Inferior parietal cortex (tissue), 1 donor: Measurements from ENCODE around the gene TTLL1.
"Not testable (repeated sequence)": the region's sequence is repeated elsewhere in the genome, so short reads cannot be mapped to it uniquely, and the experiment has no call there.

Experiments
- DNase-seq: peaks from one replicate; pipeline ENCODE4 v3.0.0-alpha.2; 2016; ENCODE audit errors: extremely low spot score

Gene TTLL1

GRCh38 chr22:43077121-43077877, 11.9 kb downstream of the TTLL1 start:
- no peak for DNase-seq

- no peak for DNase-seq
Observed at GRCh38 chr22:43066844-43067385, 22.3 kb downstream of the TTLL1 start.

DNA sequence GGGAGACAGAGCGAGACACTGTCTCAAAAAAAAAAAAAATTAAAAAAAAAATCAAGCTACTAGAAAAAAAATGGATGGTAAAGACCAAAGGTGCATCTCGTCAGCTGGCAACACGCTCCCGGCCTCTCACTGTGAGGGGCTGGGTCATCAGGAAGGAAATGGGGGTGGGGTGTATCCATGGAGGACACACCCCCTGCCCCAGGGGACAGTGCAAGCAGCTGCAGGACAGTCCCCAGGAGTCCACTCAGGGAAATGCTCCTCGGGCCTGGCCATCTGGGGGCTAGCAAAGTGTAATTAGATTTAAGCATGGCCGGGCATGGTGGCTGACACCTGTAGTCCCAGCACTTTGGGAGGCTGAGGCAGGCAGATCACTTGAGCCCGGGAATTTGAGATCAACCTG, 23.1 kb downstream of the TTLL1 start:
- DNase-seq, result no peak

DNA sequence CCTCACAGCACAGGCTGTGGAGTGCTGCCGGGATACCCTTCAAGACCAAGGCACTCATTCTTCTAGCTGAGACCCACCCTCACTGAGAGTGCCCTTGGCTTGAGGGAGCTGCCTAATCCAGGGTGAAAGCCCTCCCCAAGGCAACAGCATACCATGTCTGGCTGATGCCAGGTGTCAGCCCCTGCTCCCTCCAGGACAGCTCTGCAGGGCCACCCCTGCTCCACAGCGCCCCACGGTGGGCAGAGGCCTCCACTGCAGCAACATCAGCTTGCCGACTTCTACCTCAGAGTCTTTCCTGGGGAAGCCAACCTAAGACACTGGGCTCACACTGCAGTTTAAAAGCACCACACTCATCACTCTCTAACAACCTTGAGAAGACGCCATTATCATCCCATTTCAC, 29.0 kb downstream of the TTLL1 start:
- no peak for DNase-seq

DNA sequence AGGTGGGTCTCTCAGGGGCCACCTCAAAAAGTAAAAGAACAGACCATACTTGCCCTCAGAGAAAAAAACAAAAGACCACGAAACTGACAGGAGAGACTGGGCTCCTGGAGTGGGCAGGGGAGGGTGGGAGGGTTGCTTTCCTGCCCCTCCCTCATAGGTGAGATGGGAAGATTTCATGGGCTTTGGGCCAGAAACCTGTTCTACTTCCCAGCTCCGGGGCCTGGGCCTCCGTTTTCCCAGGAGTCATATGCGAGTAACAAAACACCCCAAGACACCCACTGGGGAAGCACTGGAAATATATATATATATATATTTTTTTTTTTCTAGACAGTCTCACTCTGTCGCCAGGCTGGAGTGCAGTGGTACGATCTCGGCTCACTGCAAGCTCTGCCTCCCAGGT, 31.6 kb downstream of the TTLL1 start:
- DNase-seq, result no peak

GRCh38 chr22:43053176-43053575, 36.0 kb downstream of the TTLL1 start:
- no peak for DNase-seq

- no peak for DNase-seq
Observed at GRCh38 chr22:43050995-43051394, 38.2 kb downstream of the TTLL1 start.

GRCh38 chr22:43047605-43048004, 41.6 kb downstream of the TTLL1 start:
- no peak for DNase-seq

GRCh38 chr22:43044290-43044712, 44.9 kb downstream of the TTLL1 start:
- peak; percentile 5 for DNase-seq

GRCh38 chr22:43042101-43042780, 47.0 kb downstream of the TTLL1 start:
- no peak for DNase-seq

DNA sequence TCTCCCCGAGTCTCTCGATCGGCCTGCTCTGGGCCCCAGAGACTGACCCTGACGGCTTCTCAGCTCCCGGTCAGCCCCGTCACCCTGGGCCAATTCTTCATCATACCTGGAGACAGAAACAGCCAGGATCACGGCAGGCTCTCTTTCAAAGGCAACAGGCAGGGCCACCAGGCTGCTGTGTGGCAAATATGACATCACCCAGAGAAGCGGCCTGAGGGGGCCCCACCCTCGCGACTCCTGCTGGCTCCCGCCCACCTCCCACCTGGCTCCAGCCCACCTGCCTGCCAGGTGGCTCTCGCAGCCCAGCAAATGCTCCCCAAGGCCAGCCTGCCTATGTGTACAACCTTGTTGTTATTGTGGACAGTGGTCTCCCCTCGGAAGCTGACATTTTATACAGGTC, 49.4 kb downstream of the TTLL1 start:
- no peak for DNase-seq

GRCh38 chr22:43038325-43038724, 50.9 kb downstream of the TTLL1 start:
- no peak for DNase-seq

- DNase-seq, result no peak
Observed at GRCh38 chr22:43036282-43036829, 52.8 kb downstream of the TTLL1 start.

DNA sequence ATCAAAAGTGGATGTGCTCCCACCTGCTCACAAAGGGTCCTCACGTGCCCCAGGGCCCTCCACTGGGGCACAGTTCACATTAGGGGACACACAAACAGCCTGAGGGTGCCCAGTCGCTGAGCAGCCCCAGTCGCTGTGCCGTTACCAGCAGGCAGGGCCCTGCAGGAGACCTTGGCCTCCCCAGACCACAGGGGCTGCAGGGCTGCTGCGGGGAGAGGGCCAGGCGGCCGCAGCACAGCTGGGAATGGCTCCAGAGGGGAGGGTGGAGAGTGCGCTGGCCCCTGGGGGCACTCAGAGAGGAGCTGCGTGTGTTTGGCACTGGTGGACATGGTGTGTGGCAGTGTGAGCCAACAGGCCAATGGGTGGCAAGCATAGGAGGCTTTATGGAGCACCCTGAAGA, 53.9 kb downstream of the TTLL1 start:
- DNase-seq, result no peak

- no peak for DNase-seq
Observed at GRCh38 chr22:43031617-43032016, 57.6 kb downstream of the TTLL1 start.

- DNase-seq, result no peak
Observed at GRCh38 chr22:43018615-43019014, 70.6 kb downstream of the TTLL1 start.

GRCh38 chr22:43017525-43018460, 71.4 kb downstream of the TTLL1 start:
- DNase-seq, result no peak

DNA sequence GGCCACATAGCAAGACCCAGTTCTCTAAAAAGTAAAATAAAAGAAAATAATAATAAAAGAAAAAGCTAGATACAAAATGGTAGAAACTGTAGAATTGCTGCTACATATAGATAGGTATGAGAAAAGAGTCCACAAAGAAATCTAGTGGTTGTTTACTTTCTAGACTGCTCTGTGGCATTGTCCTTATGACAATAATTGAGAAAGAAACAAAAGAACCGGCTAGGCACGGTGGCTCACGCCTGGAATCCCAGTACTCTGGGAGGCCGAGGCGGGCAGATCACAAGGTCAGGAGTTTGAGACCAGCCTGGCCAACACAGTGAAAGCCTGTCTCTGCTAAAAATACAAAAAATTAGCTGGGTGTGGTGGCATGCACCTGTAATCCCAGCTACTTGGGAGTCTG, 73.0 kb downstream of the TTLL1 start:
- not testable (repeated sequence) for DNase-seq

DNA sequence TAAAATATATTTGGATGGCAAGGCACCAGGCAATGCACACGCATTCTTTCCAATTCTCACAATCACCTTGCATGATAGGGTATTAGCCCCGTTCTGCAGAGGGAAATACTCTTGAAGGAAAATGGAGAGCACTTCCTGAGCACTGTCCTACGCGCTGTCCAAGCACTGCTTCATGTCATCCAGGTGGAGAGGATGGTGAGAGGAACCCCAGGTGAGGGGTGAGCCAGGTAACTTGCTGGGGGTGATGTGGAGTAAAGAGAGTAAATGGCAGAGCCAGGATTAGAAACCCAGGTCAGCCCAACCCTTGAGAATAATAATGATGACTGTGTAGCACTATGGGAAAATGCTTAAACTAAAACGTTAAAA, 73.5 kb downstream of the TTLL1 start:
- no peak for DNase-seq

- DNase-seq, result peak; percentile 98
Observed at GRCh38 chr22:43014869-43015676, 74.1 kb downstream of the TTLL1 start, which contains the start of gene PACSIN2. Gene PACSIN2 (minus strand): TSS chr22:43015149. CDS start chr22:42912080, 103,069 bp downstream.
